HCT116 (cell line): ENCODE results near the gene PIGQ. TPM values are rescaled to one million over a fixed set of nuclear protein-coding genes. Genes with fewer than 3 reads are reported as not detected.

Source experiments
- ATAC-seq: fragments of 200-7000 bp; cut with Tn5 transposase; 2 replicates; pipeline ENCODE4 v1.9.1; 2020; ENCODE audit warnings: mild to moderate bottlenecking, moderate library complexity
- BruUV-seq: library from RNA; stranded (reverse); fragments of 400-500 nt; replicated peaks from 2 replicates; lab custom pipeline; 2021; lab: Mats Ljungman, UMichigan
- CTCF ChIA-PET: fragments of 300-600 bp; sonication (Branson Sonifier 250); formaldehyde crosslinking; loops from one replicate; lab custom pipeline; 2021; ENCODE audit warnings: antibody characterized with exemption; lab: Charles Lee
- POLR2A ChIA-PET: fragments of 300-600, 350-600 bp; sonication (Branson Sonifier 250); formaldehyde crosslinking; loops from one replicate; lab custom pipeline; 2021; ENCODE audit warnings: antibody characterized with exemption; lab: Charles Lee
- RAD21 ChIA-PET, 2 experiments: fragments of 300-600 bp; sonication (Branson Sonifier 250); formaldehyde crosslinking; loops; one replicate each; lab custom pipeline; 2023; ENCODE audit warnings: low total read pairs in 2 of 2; ENCODE audit not compliant: uncharacterized antibody in 2 of 2, unreplicated experiment in 2 of 2, low non-redundant PET in 1 of 2; lab: Charles Lee
- DNase-seq: peaks from one replicate; pipeline ENCODE4 v3.0.0-alpha.2; 2010; ENCODE audit warnings: low read depth, low spot score
- H2AFZ ChIP-seq: fragments of 200-600 bp; shearing (Covaris generic), sonication (generic); 2 replicates; pipeline ENCODE4 v1.6.1; 2017; ENCODE audit warnings: low read depth, mixed run types, mixed read lengths, antibody characterized with exemption, low read length; ENCODE audit not compliant: poor library complexity, severe bottlenecking
- H3K27ac ChIP-seq: 2 replicates; pipeline ENCODE4 v1.5.1; 2012; ENCODE audit warnings: low read depth, low read length
- H3K27me3 ChIP-seq: fragments of 200-600 bp; sonication (generic); 2 replicates; pipeline ENCODE4 v1.6.1; 2016; ENCODE audit warnings: mixed run types, low read length, mixed read lengths; ENCODE audit not compliant: insufficient read depth
- H3K36me3 ChIP-seq, 2 experiments: fragments of 200-500 bp in 1 of 2; fragments of 200-600 bp in 1 of 2; sonication (Bioruptor generic) in 1 of 2; sonication (generic) in 1 of 2; 2 replicates each; pipeline versions ENCODE4 v1.5.1 to v1.6.1; 2014 to 2016; ENCODE audit warnings: low read length in 2 of 2, inconsistent platforms in 1 of 2, mixed read lengths in 1 of 2, mixed run types in 1 of 2; ENCODE audit not compliant: insufficient read depth in 2 of 2, control insufficient read depth in 1 of 2
- H3K4me1 ChIP-seq, 2 experiments: fragments of 200-600 bp in 1 of 2; sonication (generic) in 1 of 2; 2 replicates each; pipeline versions ENCODE4 v1.5.1 to v1.6.1; 2012 to 2017; ENCODE audit warnings: low read length in 2 of 2, inconsistent platforms in 1 of 2, mild to moderate bottlenecking in 1 of 2, mixed read lengths in 1 of 2, mixed run types in 1 of 2, moderate library complexity in 1 of 2; ENCODE audit not compliant: insufficient read depth in 2 of 2, control insufficient read depth in 1 of 2
- H3K4me2 ChIP-seq: fragments of 200-600 bp; sonication (generic); 2 replicates; pipeline ENCODE4 v1.6.1; 2017; ENCODE audit warnings: mixed run types, low read length, mixed read lengths
- H3K4me3 ChIP-seq, 2 experiments: fragments of 200-600 bp in 1 of 2; sonication (generic) in 1 of 2; replicated peaks in 1 of 2; 2 replicates each; pipeline ENCODE4 v1.5.1; 2011 to 2016; ENCODE audit warnings: low read length in 2 of 2, control low read depth in 1 of 2, low read depth in 1 of 2, mild to moderate bottlenecking in 1 of 2, mixed read lengths in 1 of 2, mixed run types in 1 of 2
- H3K79me2 ChIP-seq: fragments of 200-600 bp; sonication (generic); 2 replicates; pipeline ENCODE4 v1.6.1; 2017; ENCODE audit warnings: mild to moderate bottlenecking, mixed run types, low read length, moderate library complexity, mixed read lengths; ENCODE audit not compliant: insufficient read depth
- H3K9ac ChIP-seq: fragments of 200-600 bp; sonication (generic); 2 replicates; pipeline ENCODE4 v1.6.1; 2016; ENCODE audit warnings: low read length, mixed read lengths
- H3K9me2 ChIP-seq: fragments of 200-600 bp; sonication (generic), shearing (Covaris generic); 2 replicates; pipeline ENCODE4 v1.6.1; 2017; ENCODE audit warnings: mixed run types, mild to moderate bottlenecking, moderate library complexity; ENCODE audit not compliant: insufficient read depth
- H3K9me3 ChIP-seq, 2 experiments: fragments of 200-500 bp in 1 of 2; fragments of 200-600 bp in 1 of 2; sonication (Bioruptor generic) in 1 of 2; sonication (generic) in 1 of 2; 2 replicates each; pipeline ENCODE4 v1.6.1; 2014 to 2017; ENCODE audit warnings: low read length in 2 of 2, mixed read lengths in 2 of 2, inconsistent platforms in 1 of 2, low read depth in 1 of 2, mild to moderate bottlenecking in 1 of 2, mixed run types in 1 of 2, moderate library complexity in 1 of 2; ENCODE audit not compliant: control insufficient read depth in 1 of 2, insufficient read depth in 1 of 2
- H4K20me1 ChIP-seq: fragments of 200-600 bp; sonication (generic), shearing (Covaris generic); 2 replicates; pipeline ENCODE4 v1.6.1; 2017; ENCODE audit warnings: mixed run types, mild to moderate bottlenecking, moderate library complexity; ENCODE audit not compliant: insufficient read depth
- CEBPB ChIP-seq: IDR thresholded peaks from 2 replicates; pipeline ENCODE4 v1.6.1; 2012; ENCODE audit warnings: low read depth
- ELF1 ChIP-seq: IDR thresholded peaks from 2 replicates; pipeline ENCODE4 v1.6.1; 2012; ENCODE audit warnings: low read depth, borderline replicate concordance
- POLR2A ChIP-seq: IDR thresholded peaks from 2 replicates; pipeline ENCODE4 v1.7.0; 2011; ENCODE audit warnings: borderline replicate concordance; ENCODE audit not compliant: insufficient read depth, insufficient read length; ENCODE audit errors: extremely low read depth
- POLR2AphosphoS5 ChIP-seq: IDR thresholded peaks from 2 replicates; pipeline ENCODE4 v1.6.1; 2011; ENCODE audit warnings: mild to moderate bottlenecking, low read depth, low read length, moderate library complexity
- SP1 ChIP-seq: IDR thresholded peaks from 2 replicates; pipeline ENCODE4 v1.6.1; 2012; ENCODE audit warnings: low read depth
- SRF ChIP-seq: IDR thresholded peaks from 2 replicates; pipeline ENCODE4 v1.6.1; 2012; ENCODE audit warnings: low read depth
- intact Hi-C: fragments of 100-400 bp; cut with micrococcal nuclease; formaldehyde crosslinking; loops from 2 replicates; pipeline ENCODE4 v1.10.0; 2022
- total RNA-seq: library from RNA; stranded (reverse); gene quantifications from one replicate; pipeline ENCODE4 v1.2.1, GENCODE V29; 2021; ENCODE audit not compliant: unreplicated experiment
- TF ChIP-seq, protein P1 (sequence below), 3 experiments: fragments of 200-600 bp in 1 of 3; sonication (generic) in 1 of 3; IDR thresholded peaks in 2 of 3; conservative IDR thresholded peaks in 1 of 3; 2 replicates each; pipeline ENCODE4 v1.5.1; 2012 to 2017; ENCODE audit warnings: low read depth in 2 of 3, low read length in 2 of 3, antibody characterized with exemption in 1 of 3, borderline replicate concordance in 1 of 3, control low read depth in 1 of 3, mild to moderate bottlenecking in 1 of 3, mixed read lengths in 1 of 3, mixed run types in 1 of 3, moderate library complexity in 1 of 3; ENCODE audit not compliant: insufficient read depth in 1 of 3

PIGQ gene
- total RNA-seq, 1 experiment from 2014 or later: 21.0 TPM

DNA sequence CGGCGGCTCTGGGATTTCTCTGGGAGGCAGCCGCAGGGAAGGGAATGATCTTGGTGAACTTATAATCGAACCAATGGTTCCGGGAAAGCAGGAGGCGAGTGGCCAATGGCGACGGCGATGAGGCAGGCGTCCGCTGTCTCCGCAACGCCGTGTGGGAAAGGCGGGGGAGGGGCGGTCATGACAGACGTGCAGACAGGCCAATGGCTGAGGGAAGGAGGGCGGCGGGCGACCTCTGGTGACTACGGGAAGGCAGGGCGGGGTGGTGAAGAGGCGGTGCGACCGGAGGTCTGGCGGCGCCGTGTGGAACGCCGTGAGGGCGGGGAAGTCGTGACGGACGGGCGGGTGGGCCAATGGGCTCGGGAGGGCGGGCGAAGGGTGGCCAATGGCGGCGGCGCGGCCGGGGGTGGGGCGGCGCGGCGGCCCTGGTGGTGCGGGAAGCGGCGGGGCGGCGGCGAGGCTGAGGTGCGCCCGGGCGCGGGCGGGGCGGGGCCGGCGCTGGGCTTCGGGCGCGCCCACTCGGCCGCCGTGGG lies 20.0 kb downstream of the PIGQ start, which contains the start of gene RAB40C:
RAB40C (plus strand) TSS at position 409 of the 530 bp plus-strand sequence. CDS start 226 bp downstream, outside the sequence.
- peak within 1 kb of the TSS; percentile 66 to 69 for H3K4me3 ChIP-seq
- H3K9me3 ChIP-seq: no peaks in the 10 kb centered on the region
- ChIA-PET CTCF (no interaction called here), RAD21 (no interaction called here), POLR2A (no interaction called here)
- DNase-seq: peak; percentile 85
- no peaks in the 10 kb centered on the region for H4K20me1 ChIP-seq
- no peak within 1 kb of the TSS for H2AFZ ChIP-seq
- BruUV-seq: no TSS peak
- H3K4me2 ChIP-seq: peak within 1 kb of the TSS; percentile 77
- H3K27me3 ChIP-seq: no peaks in the 10 kb centered on the region
- H3K27ac ChIP-seq: peak within 1 kb of the TSS; percentile 99
- TF ChIP-seq POLR2AphosphoS5 (no peak), CEBPB (no peak), SRF (no peak), SP1 (peak; percentile 87), POLR2A (no peak), ELF1 (no peak)
- TF ChIP-seq, protein P1, sequence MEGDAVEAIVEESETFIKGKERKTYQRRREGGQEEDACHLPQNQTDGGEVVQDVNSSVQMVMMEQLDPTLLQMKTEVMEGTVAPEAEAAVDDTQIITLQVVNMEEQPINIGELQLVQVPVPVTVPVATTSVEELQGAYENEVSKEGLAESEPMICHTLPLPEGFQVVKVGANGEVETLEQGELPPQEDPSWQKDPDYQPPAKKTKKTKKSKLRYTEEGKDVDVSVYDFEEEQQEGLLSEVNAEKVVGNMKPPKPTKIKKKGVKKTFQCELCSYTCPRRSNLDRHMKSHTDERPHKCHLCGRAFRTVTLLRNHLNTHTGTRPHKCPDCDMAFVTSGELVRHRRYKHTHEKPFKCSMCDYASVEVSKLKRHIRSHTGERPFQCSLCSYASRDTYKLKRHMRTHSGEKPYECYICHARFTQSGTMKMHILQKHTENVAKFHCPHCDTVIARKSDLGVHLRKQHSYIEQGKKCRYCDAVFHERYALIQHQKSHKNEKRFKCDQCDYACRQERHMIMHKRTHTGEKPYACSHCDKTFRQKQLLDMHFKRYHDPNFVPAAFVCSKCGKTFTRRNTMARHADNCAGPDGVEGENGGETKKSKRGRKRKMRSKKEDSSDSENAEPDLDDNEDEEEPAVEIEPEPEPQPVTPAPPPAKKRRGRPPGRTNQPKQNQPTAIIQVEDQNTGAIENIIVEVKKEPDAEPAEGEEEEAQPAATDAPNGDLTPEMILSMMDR (IDR thresholded peaks at IDR 0.05 in 2 of 3, conservative IDR thresholded peaks at IDR 0.05 in 1 of 3; ENCODE audit: borderline replicate concordance in 1 of 3, insufficient read depth in 1 of 3, low read depth in 2 of 3, low read length in 2 of 3): no peak
- peaks cover 33% of the 10 kb centered on the region; the same call in 1 of the 2 replicates for H3K79me2 ChIP-seq
- H3K36me3 ChIP-seq: no peaks in the 10 kb centered on the region
- H3K9ac ChIP-seq: peak within 1 kb of the TSS; percentile 90
- ATAC-seq: peak; percentile 80
- intact Hi-C loops: loop anchor here (5.0 kb wide), 1 partner anchor 38 kb away; no protein-coding TSS in a partner anchor
- H3K4me1 ChIP-seq: peaks cover 31 to 47% of the 10 kb centered on the region in 2 experiments
- no peaks in the 10 kb centered on the region for H3K9me2 ChIP-seq
